Activated CD4-positive, alpha-beta T cell treated with anti-CD3 and anti-CD28 coated beads, Interleukin-2, amount 50 U/mL, for 1 hour (primary cell): ENCODE results near the gene KCNN3.

Experiments
- DNase-seq: peaks from one replicate; pipeline ENCODE4 v3.0.0-alpha.2; 2020

Gene KCNN3

GRCh38 chr1:154745750-154746425 lies 124.2 kb downstream of the KCNN3 start:
- no peak for DNase-seq

- DNase-seq, result no peak
Observed at GRCh38 chr1:154745286-154745731, 124.8 kb downstream of the KCNN3 start.

DNA sequence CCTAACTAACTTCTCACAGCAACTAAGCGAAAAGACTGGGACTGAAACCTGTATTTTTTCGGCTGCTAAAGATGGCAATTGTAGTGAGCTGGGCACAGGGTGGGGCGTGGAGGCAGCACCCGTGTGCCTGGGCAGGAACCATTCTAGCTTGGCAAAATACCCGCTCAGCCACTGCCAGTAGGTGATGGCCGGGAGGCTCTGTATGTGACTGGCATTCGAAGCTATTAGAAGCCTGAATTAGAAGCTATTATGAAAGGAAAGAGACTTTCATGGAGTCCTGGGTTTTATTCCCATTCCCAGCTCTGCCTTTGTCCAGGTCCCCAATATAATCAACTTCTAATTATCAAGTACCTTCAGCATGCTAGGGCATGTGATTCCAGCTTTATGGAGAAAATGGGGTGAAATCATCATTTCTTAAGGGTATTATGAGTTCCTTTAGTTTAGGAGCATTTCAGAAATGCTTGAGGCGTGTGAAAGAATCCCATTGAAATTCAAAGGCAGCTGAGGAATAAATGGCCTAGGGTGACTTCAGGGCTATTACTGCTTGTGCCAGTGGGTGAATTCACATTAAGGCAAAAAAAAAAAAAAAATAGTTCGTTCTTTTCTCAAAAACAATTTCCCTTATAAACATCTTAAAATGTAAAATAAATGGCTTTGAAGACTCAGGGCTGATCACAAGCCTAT lies 125.6 kb downstream of the KCNN3 start:
- DNase-seq, result no peak

- DNase-seq, result no peak
Observed at GRCh38 chr1:154743526-154744036, 126.5 kb downstream of the KCNN3 start.

DNA sequence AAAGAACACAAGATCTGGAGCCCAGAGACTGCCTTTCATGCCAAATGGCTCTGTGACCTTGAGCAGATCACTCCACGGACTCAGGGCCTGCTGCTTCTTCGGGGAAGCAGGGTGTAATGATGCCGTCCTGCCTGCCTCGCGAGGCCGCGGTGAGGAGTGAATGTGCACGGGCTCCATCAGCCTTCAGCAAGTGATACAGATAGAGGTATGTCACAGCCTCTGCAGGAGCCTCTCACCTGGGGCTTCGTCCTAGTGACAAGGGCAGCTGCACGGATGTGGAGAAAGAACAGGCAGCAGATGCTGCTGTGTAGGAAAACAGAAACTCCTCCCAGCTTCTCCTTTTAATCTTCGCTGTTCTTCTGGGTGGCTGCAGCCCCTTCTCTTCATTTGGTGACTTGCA lies 127.5 kb downstream of the KCNN3 start:
- no peak for DNase-seq

DNA sequence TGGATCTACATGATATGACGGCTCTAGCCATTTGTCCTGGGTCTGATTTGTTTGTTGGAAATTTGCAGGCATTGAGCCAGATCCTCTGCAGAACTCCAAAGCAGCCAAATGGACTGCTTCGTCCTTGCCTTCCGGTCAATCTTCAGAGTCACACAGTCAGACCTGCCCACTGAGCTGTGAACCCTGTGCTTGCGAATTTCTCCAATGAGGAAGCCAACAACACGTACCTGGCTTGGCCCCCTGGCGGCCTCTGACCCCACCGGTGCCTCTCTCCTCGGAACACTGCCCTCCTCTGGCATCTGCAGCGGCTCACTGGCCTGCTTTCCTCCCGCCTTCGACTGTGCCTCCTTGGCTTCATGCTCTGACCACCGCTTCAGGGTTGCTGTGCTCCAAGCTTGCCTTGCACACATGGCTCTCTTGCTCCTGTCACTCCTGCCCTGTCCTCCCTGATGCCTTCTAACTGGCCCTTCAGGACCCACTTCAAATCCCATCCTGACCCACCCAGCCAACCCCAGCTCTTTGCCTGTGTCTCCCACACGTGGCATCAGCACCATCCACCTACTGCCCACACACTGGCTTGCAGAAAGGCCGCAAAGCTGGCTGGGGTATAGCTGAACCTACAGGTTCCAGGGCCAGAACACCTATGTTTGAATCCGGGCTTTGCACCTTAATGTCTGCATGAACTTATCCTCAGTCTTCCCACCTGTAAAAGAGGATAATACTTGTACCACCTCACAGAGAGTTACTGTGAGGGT lies 128.2 kb downstream of the KCNN3 start:
- no peak for DNase-seq

DNA sequence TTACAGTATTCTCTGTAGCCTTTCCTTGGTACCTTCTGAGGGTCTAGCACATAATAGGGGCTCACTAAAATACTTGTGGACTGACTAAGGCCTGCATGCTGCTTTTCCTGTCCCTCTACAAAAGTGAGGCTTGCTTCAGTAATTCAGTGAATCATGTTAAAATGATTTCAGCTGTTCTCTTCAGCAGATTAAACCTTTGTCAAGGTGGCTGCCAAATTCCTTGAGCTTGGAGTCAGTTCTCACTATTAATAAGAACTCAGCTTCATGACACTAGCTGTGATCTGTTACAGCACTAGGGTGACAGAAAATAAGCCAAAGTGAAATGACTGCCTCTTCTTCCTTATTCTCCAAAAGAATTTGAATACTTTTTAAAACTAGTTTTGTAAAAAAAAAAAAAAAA lies 128.8 kb downstream of the KCNN3 start:
- DNase-seq, result no peak

DNA sequence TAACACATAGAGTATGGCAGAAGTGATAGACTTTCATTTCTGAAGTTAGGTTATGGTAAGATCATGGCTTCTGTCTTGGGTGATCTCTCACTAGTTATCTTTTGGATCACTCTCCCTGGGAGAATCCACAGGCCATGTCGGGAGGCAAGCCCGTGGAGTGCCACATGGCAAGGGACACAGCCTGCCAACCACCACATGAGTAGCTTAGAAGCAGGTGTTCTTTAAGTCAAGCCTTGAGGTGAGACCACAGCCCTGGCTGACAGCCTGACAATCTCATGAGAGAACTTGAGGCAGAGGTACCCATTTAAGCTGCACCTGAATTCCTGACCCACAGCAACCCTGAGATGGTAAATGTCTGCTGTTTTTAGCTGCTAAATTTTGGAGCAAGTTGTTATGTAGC lies 130.4 kb downstream of the KCNN3 start:
- DNase-seq, result no peak

DNA sequence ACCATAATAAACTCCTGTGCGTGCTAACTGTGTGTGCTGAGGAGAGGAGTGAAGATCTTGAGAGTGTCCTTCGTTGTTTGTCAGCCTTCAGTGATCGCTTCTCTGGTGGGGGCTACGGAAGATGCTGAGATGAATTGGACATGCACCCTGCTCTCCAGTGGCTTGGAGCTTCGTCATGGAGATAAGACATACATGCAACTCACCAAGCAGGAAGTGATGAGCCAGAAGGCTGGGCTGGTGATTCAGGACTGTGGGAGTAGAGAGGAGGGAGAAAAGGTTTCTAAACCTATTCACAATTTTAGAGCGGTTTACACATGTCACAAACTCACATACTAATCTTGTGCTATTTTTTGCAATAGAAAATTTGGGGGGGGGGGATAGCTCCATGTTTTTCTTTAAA lies 133.2 kb downstream of the KCNN3 start:
- no peak for DNase-seq

DNA sequence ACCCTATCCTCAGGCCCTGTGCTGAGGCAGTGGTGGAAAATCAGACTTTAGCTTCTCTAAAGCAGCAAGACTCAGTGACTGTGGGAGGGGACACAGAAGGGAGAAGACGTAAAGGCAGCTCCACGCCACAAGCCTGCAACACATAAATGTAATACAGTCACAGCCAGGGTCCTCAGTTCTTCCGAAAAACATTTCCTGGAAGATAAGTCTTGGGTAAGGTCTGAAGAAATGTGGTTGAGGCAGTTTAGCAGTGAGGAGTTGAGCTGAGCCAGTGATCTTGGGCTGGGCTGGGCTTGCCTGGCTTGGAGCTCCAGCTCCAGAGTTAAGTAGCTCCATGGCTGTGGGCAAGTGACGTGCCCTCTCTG lies 134.3 kb downstream of the KCNN3 start:
- DNase-seq, result no peak

DNA sequence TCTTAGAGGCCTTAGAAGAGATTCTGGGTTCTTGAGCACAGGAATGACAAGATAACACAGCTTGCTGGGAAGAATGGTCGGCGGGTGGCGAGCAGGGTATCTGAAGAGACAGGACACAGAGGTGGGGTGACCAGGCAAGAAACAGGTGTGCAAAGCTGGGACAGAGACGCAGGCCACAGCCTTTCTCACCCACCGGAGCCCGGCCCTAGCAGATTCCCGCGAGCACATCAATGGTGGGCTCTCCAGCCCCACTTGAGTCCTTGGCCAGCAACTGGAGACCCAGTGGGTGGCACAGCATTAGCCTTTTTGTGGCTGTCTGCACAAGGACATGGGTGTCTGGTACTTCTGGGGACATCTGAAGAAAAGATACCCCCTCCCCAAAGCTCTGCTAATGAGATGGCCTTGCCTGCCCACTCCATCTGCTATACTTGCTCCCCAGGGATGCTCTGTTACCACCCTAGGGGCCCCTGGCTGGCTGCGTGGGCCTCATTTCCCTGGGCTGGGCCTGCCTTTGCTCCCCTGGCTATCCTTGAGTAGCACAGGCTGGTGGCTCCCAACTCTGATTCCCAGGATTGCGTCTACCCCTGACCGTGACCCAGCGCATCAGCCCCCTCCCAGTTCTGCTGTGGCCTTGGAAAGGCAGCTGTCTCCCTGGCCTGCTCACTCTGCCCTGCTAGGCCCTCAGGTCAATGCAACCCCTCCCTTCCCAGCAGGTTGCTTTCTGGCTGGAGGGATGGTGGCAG lies 134.8 kb downstream of the KCNN3 start:
- no peak for DNase-seq

GRCh38 chr1:154733621-154734020 lies 136.5 kb downstream of the KCNN3 start:
- no peak for DNase-seq

GRCh38 chr1:154730986-154731489 lies 139.0 kb downstream of the KCNN3 start:
- DNase-seq, result no peak

GRCh38 chr1:154730259-154730658 lies 139.8 kb downstream of the KCNN3 start:
- no peak for DNase-seq

- DNase-seq, result no peak
Observed at GRCh38 chr1:154729577-154729976, 140.5 kb downstream of the KCNN3 start.

GRCh38 chr1:154729031-154729442 lies 141.0 kb downstream of the KCNN3 start:
- no peak for DNase-seq

- no peak for DNase-seq
Observed at GRCh38 chr1:154726896-154727753, 143.0 kb downstream of the KCNN3 start.

GRCh38 chr1:154726443-154726842 lies 143.6 kb downstream of the KCNN3 start:
- no peak for DNase-seq

GRCh38 chr1:154725865-154726264 lies 144.2 kb downstream of the KCNN3 start:
- no peak for DNase-seq

GRCh38 chr1:154720328-154721297 lies 149.5 kb downstream of the KCNN3 start:
- no peak for DNase-seq
